ENCODE measurements around the gene COL6A3.

COL6A3 gene

DNA sequence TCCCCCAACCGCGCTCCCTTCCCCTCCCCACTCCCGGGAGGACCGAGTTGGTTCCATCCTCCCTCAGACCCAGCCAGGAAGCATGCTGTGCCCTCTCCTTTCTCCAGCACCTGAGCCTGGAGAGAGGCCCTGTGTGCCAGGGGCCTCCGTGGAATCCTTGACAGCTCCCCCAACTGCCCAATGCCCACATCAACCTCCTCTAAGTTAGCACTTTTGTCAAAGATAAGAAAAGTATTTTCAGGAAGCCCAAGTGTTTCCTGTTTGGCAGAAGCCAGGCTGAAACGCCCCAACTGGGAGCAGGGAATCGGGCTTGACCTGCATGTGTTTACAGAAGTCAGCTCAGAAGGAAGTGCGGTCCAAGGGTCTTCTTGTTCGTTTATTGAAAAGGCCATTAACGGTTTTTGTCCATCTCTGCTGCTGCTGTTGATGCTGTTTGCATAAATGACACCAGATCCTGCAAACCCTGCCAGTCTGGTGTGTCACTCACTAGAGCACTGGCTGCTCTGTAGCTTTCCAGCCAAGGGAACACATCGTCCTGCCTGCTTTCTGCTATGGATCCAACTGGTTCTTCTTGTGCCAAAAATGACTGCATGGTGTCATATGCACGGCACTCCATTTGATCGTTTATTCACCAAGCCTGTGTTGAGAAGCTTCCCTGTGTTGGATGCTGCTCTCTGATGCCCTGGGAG lies 35.4 kb upstream of the COL6A3 start (continued):
- no peak for TF ChIP-seq ZBTB10 (tag by site-specific recombination; IDR thresholded peaks at IDR 0.05)
- no peak for TF ChIP-seq CTCF (tag by site-specific recombination; IDR thresholded peaks at IDR 0.05)
- TF ChIP-seq ZBTB21 (tag by site-specific recombination; IDR thresholded peaks at IDR 0.05), result no peak
- no peak for TF ChIP-seq ZFP3 (tag by site-specific recombination; IDR thresholded peaks at IDR 0.05; ENCODE audit: low read depth)
- no peak for TF ChIP-seq ZNF629 (tag by site-specific recombination; IDR thresholded peaks at IDR 0.05)
- TF ChIP-seq ZNF175 (tag by site-specific recombination; IDR thresholded peaks at IDR 0.05), result no peak
- TF ChIP-seq ZNF423 (tag by site-specific recombination; IDR thresholded peaks at IDR 0.05), result no peak

DNA sequence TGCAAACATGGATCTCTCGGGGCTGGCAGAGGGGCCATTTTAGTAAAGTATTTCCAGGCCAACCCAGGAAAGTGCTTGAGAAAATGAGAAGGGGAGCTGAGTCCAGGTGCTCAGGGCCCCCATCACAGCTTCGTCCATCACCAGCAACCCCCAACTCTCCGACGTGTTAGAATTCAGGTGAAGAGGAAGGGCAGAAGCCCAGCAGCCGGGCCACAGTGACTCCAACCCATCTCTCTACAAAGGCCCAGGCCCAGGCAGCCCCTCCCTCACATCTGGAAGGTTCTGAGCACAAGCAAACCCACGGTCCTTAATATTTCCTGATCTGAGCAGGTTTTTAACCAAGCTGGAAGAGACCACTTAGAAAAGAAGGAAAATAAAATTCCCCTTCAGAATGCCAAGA lies 34.7 kb upstream of the COL6A3 start:
- CTCF ChIA-PET, result interaction anchor here (1.4 kb wide), 1 partner anchor 123 kb away, joined by 4 read pairs; no protein-coding TSS in a partner anchor
- POLR2A ChIA-PET, result no interaction called here
- no peak overlapping the region for H3K27ac ChIP-seq (ENCODE audit: extremely low read depth, low read depth, low read length)

DNA sequence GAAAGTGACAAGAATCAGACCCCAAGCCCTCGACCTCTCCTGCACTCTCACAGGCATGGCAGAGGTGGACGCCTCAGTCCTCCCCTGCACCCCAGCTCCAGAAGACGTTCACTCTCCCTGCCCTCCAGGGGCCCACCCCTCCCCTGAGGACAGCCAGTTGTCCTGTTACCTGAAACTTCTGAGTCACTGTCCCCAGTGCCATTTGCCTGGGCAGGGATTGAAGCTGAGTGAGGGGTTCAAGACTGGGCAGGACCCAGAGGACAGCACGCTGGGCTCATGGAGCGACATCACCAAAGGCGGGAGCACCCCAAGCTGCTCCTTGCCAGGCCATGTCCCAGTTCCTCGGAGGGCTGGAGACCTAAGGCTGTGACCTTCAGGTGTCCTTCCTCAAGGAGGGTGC lies 34.2 kb upstream of the COL6A3 start:
- Histone ChIP-seq H3K9me3 (ENCODE audit: control insufficient read depth, insufficient read depth, low read depth, low read length) (no peaks in the 10 kb centered on the region), H3K27ac (ENCODE audit: extremely low read depth, low read depth, low read length) (no peak overlapping the region), H3K4me1 (ENCODE audit: control insufficient read depth, insufficient read depth, low read length) (no peaks in the 10 kb centered on the region), H3K4me3 (ENCODE audit: low read depth, low read length) (no peak overlapping the region), H3K36me3 (ENCODE audit: control insufficient read depth in 2 of 2, insufficient read depth in 1 of 2, low read length in 2 of 2) (no peaks in the 10 kb centered on the region)
- ChIA-PET CTCF (interaction anchor here (1.4 kb wide), 1 partner anchor 123 kb away, joined by 4 read pairs; no protein-coding TSS in a partner anchor), POLR2A (no interaction called here)
- no peak for TF ChIP-seq ZNF37A (tag by site-specific recombination; IDR thresholded peaks at IDR 0.05)
- no peak for TF ChIP-seq TCF7L2 (IDR thresholded peaks at IDR 0.05; ENCODE audit: borderline replicate concordance, low read depth, low read length)
- TF ChIP-seq ZNF354C (tag by site-specific recombination; IDR thresholded peaks at IDR 0.05; ENCODE audit: borderline replicate concordance, low read depth), result no peak
- TF ChIP-seq, protein P1, sequence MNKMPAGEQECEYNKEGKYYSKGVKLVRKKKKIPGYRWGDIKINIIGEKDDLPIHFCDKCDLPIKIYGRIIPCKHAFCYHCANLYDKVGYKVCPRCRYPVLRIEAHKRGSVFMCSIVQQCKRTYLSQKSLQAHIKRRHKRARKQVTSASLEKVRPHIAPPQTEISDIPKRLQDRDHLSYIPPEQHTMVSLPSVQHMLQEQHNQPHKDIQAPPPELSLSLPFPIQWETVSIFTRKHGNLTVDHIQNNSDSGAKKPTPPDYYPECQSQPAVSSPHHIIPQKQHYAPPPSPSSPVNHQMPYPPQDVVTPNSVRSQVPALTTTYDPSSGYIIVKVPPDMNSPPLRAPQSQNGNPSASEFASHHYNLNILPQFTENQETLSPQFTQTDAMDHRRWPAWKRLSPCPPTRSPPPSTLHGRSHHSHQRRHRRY (tag by site-specific recombination; IDR thresholded peaks at IDR 0.05), result no peak
- no peak for TF ChIP-seq GLIS2 (tag by site-specific recombination; IDR thresholded peaks at IDR 0.05)
- TF ChIP-seq, protein P2, sequence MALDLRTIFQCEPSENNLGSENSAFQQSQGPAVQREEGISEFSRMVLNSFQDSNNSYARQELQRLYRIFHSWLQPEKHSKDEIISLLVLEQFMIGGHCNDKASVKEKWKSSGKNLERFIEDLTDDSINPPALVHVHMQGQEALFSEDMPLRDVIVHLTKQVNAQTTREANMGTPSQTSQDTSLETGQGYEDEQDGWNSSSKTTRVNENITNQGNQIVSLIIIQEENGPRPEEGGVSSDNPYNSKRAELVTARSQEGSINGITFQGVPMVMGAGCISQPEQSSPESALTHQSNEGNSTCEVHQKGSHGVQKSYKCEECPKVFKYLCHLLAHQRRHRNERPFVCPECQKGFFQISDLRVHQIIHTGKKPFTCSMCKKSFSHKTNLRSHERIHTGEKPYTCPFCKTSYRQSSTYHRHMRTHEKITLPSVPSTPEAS (tag by site-specific recombination; IDR thresholded peaks at IDR 0.05), result no peak
- TF ChIP-seq ZNF558 (tag by site-specific recombination; IDR thresholded peaks at IDR 0.05), result no peak
- TF ChIP-seq, protein P3, sequence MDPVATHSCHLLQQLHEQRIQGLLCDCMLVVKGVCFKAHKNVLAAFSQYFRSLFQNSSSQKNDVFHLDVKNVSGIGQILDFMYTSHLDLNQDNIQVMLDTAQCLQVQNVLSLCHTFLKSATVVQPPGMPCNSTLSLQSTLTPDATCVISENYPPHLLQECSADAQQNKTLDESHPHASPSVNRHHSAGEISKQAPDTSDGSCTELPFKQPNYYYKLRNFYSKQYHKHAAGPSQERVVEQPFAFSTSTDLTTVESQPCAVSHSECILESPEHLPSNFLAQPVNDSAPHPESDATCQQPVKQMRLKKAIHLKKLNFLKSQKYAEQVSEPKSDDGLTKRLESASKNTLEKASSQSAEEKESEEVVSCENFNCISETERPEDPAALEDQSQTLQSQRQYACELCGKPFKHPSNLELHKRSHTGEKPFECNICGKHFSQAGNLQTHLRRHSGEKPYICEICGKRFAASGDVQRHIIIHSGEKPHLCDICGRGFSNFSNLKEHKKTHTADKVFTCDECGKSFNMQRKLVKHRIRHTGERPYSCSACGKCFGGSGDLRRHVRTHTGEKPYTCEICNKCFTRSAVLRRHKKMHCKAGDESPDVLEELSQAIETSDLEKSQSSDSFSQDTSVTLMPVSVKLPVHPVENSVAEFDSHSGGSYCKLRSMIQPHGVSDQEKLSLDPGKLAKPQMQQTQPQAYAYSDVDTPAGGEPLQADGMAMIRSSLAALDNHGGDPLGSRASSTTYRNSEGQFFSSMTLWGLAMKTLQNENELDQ (tag by site-specific recombination; IDR thresholded peaks at IDR 0.05; ENCODE audit: low read depth), result no peak

More for the DNA sequence above, 34.7 kb upstream of the COL6A3 start:
- Histone ChIP-seq H3K9me3 (ENCODE audit: control insufficient read depth, insufficient read depth, low read depth, low read length) (no peaks in the 10 kb centered on the region), H3K4me3 (ENCODE audit: low read depth, low read length) (no peak overlapping the region), H3K36me3 (ENCODE audit: control insufficient read depth in 2 of 2, insufficient read depth in 1 of 2, low read length in 2 of 2) (no peaks in the 10 kb centered on the region), H3K4me1 (ENCODE audit: control insufficient read depth, insufficient read depth, low read length) (no peaks in the 10 kb centered on the region)
- TF ChIP-seq ZBTB7A (tag by site-specific recombination; IDR thresholded peaks at IDR 0.05; ENCODE audit: low read depth), result no peak
- TF ChIP-seq ZNF274 (IDR thresholded peaks at IDR 0.05; ENCODE audit: low read length), result no peak
- TF ChIP-seq ZNF274 (tag by site-specific recombination; IDR thresholded peaks at IDR 0.05; ENCODE audit: borderline replicate concordance), result no peak
- no peak for TF ChIP-seq HOXD13 (CRISPR knock-in tag; IDR thresholded peaks at IDR 0.05; ENCODE audit: borderline replicate concordance)
- TF ChIP-seq HIC1 (tag by site-specific recombination; IDR thresholded peaks at IDR 0.05), result no peak
- no peak for TF ChIP-seq ZNF23 (tag by site-specific recombination; IDR thresholded peaks at IDR 0.05; ENCODE audit: borderline replicate concordance)
- no peak for TF ChIP-seq ZNF138 (tag by site-specific recombination; IDR thresholded peaks at IDR 0.05; ENCODE audit: borderline replicate concordance)
- no peak for TF ChIP-seq ZNF629 (tag by site-specific recombination; IDR thresholded peaks at IDR 0.05)
- no peak for TF ChIP-seq SCRT2 (tag by site-specific recombination; IDR thresholded peaks at IDR 0.05)
